ENCODE data around the gene GEMIN8. TPM values are rescaled to one million over a fixed set of nuclear protein-coding genes. Genes with fewer than 3 reads are reported as not detected.
A peak's percentile ranks its signal among the peaks of the same experiment; 100 is the strongest.

The GEMIN8 gene
- total RNA-seq (10 to 100 TPM; 17.6 to 25.7 TPM), polyA plus RNA-seq (ENCODE audit: insufficient read length in 2 of 2) (10 to 100 TPM; 33.4 to 36.0 TPM)
- long read RNA-seq, donor 1: 0 reads
- long read RNA-seq, donor 2, partial matches to known transcripts: 0 of 1 reads
- long read RNA-seq, donor 2, other reads (novel, unspliced or antisense): 0 of 1 reads
- long read RNA-seq, donor 3, partial matches to known transcripts: 0 of 2 reads
- long read RNA-seq, donor 3, other reads (novel, unspliced or antisense): 0 of 2 reads
- long read RNA-seq, donor 4, partial matches to known transcripts: 10 of 13 reads
- long read RNA-seq, donor 4, other reads (novel, unspliced or antisense): 0 of 13 reads

- no peaks in the 10 kb centered on the region for H3K36me3 ChIP-seq (ENCODE audit: control insufficient read depth, insufficient read depth, low read length)
- peaks cover 12% of the 10 kb centered on the region for H3K27me3 ChIP-seq (ENCODE audit: control insufficient read depth, insufficient read depth, low read length)
- H3K27ac ChIP-seq (ENCODE audit: low read depth, low read length): peak within 1 kb of the TSS; percentile 88
- H3K4me3 ChIP-seq (ENCODE audit: low read depth, low read length): peak within 1 kb of the TSS; percentile 75
- H3K9me3 ChIP-seq (ENCODE audit: control insufficient read depth, insufficient read depth, low read length): no peaks in the 10 kb centered on the region
- H3K4me1 ChIP-seq (ENCODE audit: control insufficient read depth, insufficient read depth, low read length): peaks cover 12% of the 10 kb centered on the region
- DNase-seq (ENCODE audit: low read depth in 4 of 6, low spot score in 6 of 6): peak in 5 of 6 donors; percentile 65 to 95 (median 75)
- 2% methylated on average over 65 of the region's 67 CpGs for WGBS (ENCODE audit: insufficient coverage)
Measured at GRCh38 chrX:14029425-14030173, at the start of gene GEMIN8. Gene GEMIN8, minus strand, starts transcription at chrX:14029892. Its CDS starts 8,414 bp downstream, at chrX:14021478.

- no peaks in the 10 kb centered on the region for H3K9me3 ChIP-seq (ENCODE audit: control insufficient read depth, insufficient read depth, low read length)
- DNase-seq (ENCODE audit: low read depth in 4 of 6, low spot score in 6 of 6): no peak
- no peak overlapping the region for H3K4me3 ChIP-seq (ENCODE audit: low read depth, low read length)
- no peaks in the 10 kb centered on the region for H3K36me3 ChIP-seq (ENCODE audit: control insufficient read depth, insufficient read depth, low read length)
- no peak overlapping the region for H3K27ac ChIP-seq (ENCODE audit: low read depth, low read length)
- no peaks in the 10 kb centered on the region for H3K4me1 ChIP-seq (ENCODE audit: control insufficient read depth, insufficient read depth, low read length)
- H3K27me3 ChIP-seq (ENCODE audit: control insufficient read depth, insufficient read depth, low read length): peaks cover 19% of the 10 kb centered on the region
Measured at GRCh38 chrX:14076639-14077038, 46.9 kb upstream of the GEMIN8 start.

DNA sequence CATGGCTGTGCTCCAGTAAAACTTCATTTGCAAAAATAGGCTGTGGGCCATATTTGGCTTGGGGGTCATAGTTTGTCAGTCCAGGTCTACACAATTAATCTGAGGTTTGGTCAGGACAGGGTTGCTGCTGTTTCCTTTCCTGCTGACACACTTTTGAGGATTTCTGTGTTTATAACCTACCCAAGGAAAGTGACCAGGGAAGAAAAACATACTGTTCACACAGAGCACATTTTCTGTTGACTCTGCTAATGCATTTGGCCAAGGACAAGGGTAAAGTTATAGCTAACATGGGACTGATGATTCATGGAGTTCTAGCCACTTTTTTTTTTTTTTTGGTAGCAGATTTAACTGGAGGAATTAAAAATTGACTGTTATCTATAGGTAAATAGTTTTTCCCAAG lies 43.9 kb upstream of the GEMIN8 start:
- H3K27ac ChIP-seq (ENCODE audit: low read depth, low read length): no peak overlapping the region
- no peak for DNase-seq (ENCODE audit: low read depth in 4 of 6, low spot score in 6 of 6)
- H3K4me3 ChIP-seq (ENCODE audit: low read depth, low read length): no peak overlapping the region
- H3K9me3 ChIP-seq (ENCODE audit: control insufficient read depth, insufficient read depth, low read length): no peaks in the 10 kb centered on the region
- H3K4me1 ChIP-seq (ENCODE audit: control insufficient read depth, insufficient read depth, low read length): no peaks in the 10 kb centered on the region
- no peaks in the 10 kb centered on the region for H3K36me3 ChIP-seq (ENCODE audit: control insufficient read depth, insufficient read depth, low read length)
- peaks cover 19% of the 10 kb centered on the region for H3K27me3 ChIP-seq (ENCODE audit: control insufficient read depth, insufficient read depth, low read length)

DNA sequence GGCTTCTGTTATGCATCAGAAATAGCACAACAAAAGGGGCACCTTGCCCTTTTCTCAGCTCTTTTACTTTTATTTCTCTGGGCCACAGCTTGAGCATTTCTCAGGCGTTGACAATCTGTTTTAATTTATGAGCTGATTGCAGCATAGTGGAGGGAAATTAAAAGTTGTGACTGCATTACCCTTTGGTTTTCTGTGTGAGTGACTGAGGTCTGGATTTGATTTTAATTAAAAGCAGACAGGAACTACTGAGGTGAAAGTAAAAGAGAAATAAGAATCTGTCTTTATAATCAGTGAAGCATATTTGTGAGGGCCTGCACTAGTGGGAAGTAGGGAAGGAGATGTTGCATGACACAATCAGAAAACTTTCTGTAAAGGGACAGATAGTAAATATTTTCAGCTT lies 43.4 kb upstream of the GEMIN8 start:
- no peaks in the 10 kb centered on the region for H3K36me3 ChIP-seq (ENCODE audit: control insufficient read depth, insufficient read depth, low read length)
- no peak overlapping the region for H3K4me3 ChIP-seq (ENCODE audit: low read depth, low read length)
- no peaks in the 10 kb centered on the region for H3K9me3 ChIP-seq (ENCODE audit: control insufficient read depth, insufficient read depth, low read length)
- no peaks in the 10 kb centered on the region for H3K4me1 ChIP-seq (ENCODE audit: control insufficient read depth, insufficient read depth, low read length)
- H3K27ac ChIP-seq (ENCODE audit: low read depth, low read length): no peak overlapping the region
- DNase-seq (ENCODE audit: low read depth in 4 of 6, low spot score in 6 of 6): no peak
- peaks cover 18% of the 10 kb centered on the region for H3K27me3 ChIP-seq (ENCODE audit: control insufficient read depth, insufficient read depth, low read length)
- 33% methylated on average over 1 of the region's 1 CpG for WGBS (ENCODE audit: insufficient coverage)

GRCh38 chrX:14065800-14066199 lies 36.1 kb upstream of the GEMIN8 start:
- 80% methylated on average over 15 of the region's 21 CpGs for WGBS (ENCODE audit: insufficient coverage)
- no peaks in the 10 kb centered on the region for H3K9me3 ChIP-seq (ENCODE audit: control insufficient read depth, insufficient read depth, low read length)
- H3K27me3 ChIP-seq (ENCODE audit: control insufficient read depth, insufficient read depth, low read length): peaks cover 40% of the 10 kb centered on the region
- H3K4me1 ChIP-seq (ENCODE audit: control insufficient read depth, insufficient read depth, low read length): no peaks in the 10 kb centered on the region
- no peak overlapping the region for H3K4me3 ChIP-seq (ENCODE audit: low read depth, low read length)
- H3K36me3 ChIP-seq (ENCODE audit: control insufficient read depth, insufficient read depth, low read length): no peaks in the 10 kb centered on the region
- DNase-seq (ENCODE audit: low read depth in 4 of 6, low spot score in 6 of 6): no peak
- H3K27ac ChIP-seq (ENCODE audit: low read depth, low read length): no peak overlapping the region

- H3K9me3 ChIP-seq (ENCODE audit: control insufficient read depth, insufficient read depth, low read length): no peaks in the 10 kb centered on the region
- H3K27ac ChIP-seq (ENCODE audit: low read depth, low read length): no peak overlapping the region
- H3K4me3 ChIP-seq (ENCODE audit: low read depth, low read length): no peak overlapping the region
- WGBS (ENCODE audit: insufficient coverage): 64% methylated on average over 17 of the region's 19 CpGs
- H3K4me1 ChIP-seq (ENCODE audit: control insufficient read depth, insufficient read depth, low read length): no peaks in the 10 kb centered on the region
- peak in 1 of 6 donors; percentile 34 for DNase-seq (ENCODE audit: low read depth in 4 of 6, low spot score in 6 of 6)
- no peaks in the 10 kb centered on the region for H3K36me3 ChIP-seq (ENCODE audit: control insufficient read depth, insufficient read depth, low read length)
- peaks cover 41% of the 10 kb centered on the region for H3K27me3 ChIP-seq (ENCODE audit: control insufficient read depth, insufficient read depth, low read length)
Measured at GRCh38 chrX:14064626-14065432, 35.1 kb upstream of the GEMIN8 start.

DNA sequence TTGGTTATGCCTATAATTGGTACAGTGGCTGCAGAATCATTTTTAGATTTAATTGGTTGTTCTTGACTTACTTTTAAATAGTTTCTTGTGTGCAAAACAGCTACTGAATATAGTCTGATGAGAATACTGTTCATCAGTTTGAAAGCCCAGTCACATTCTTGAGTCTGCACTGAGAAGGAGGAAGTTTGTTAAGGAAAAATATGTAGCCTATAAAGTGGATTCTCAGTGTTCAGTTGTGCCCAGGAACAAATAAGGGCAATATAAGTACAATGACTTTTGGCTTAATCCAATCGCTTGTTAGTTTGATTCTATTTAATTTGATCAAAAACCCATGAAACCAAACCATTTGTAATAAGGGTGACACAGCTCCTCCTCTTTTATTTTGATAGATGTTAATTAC lies 32.8 kb upstream of the GEMIN8 start:
- Histone ChIP-seq H3K4me3 (ENCODE audit: low read depth, low read length) (no peak overlapping the region), H3K4me1 (ENCODE audit: control insufficient read depth, insufficient read depth, low read length) (no peaks in the 10 kb centered on the region), H3K9me3 (ENCODE audit: control insufficient read depth, insufficient read depth, low read length) (no peaks in the 10 kb centered on the region), H3K36me3 (ENCODE audit: control insufficient read depth, insufficient read depth, low read length) (no peaks in the 10 kb centered on the region), H3K27ac (ENCODE audit: low read depth, low read length) (no peak overlapping the region), H3K27me3 (ENCODE audit: control insufficient read depth, insufficient read depth, low read length) (peaks cover 34% of the 10 kb centered on the region)
- DNase-seq (ENCODE audit: low read depth in 4 of 6, low spot score in 6 of 6): no peak
- no CpG with 5 or more reads among the region's 1 CpG for WGBS (ENCODE audit: insufficient coverage)

DNA sequence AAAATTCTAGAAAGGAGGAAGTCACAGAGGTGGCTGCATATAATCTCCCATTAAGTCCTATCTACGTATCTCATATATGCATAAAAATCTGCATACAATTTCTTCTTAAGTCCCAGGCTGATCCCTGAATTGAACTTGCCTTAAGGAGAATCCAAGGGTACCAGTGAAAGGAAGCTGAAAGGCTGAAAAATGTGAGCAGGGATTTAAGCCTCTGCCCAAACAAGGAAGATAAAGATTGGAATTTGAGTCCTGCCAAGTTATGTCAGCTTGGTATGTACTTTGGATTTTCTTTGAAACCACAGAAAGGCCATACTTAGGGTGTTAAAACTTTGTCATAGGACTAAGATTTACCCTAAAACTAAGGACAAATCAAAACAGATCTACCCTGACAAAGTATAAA lies 26.5 kb upstream of the GEMIN8 start:
- no peak for DNase-seq (ENCODE audit: low read depth in 4 of 6, low spot score in 6 of 6)
- Histone ChIP-seq H3K36me3 (ENCODE audit: control insufficient read depth, insufficient read depth, low read length) (no peaks in the 10 kb centered on the region), H3K4me3 (ENCODE audit: low read depth, low read length) (no peak overlapping the region), H3K27me3 (ENCODE audit: control insufficient read depth, insufficient read depth, low read length) (peaks cover 23% of the 10 kb centered on the region), H3K4me1 (ENCODE audit: control insufficient read depth, insufficient read depth, low read length) (no peaks in the 10 kb centered on the region), H3K27ac (ENCODE audit: low read depth, low read length) (no peak overlapping the region), H3K9me3 (ENCODE audit: control insufficient read depth, insufficient read depth, low read length) (no peaks in the 10 kb centered on the region)
- WGBS (ENCODE audit: insufficient coverage): no CpG with 5 or more reads among the region's 1 CpG

DNA sequence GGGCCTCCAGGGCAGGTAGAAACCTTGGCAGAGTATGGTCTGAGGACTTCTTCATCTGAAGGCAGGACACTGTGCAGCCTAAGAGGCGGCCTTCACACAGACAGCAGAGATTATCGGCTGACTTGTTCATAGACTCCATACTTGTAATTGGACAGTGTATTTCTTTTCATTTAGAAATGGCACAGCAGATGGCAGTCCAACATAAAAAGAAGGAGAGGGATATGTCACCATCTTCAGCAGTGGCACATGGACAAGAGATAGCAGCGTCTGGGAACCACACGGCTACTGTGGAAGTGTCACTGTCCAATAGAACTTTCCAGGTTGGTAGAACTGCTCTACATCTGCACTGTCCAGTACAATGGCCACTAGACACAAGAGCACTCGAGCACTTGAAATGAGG lies 21.7 kb upstream of the GEMIN8 start:
- H3K36me3 ChIP-seq (ENCODE audit: control insufficient read depth, insufficient read depth, low read length): no peaks in the 10 kb centered on the region
- H3K9me3 ChIP-seq (ENCODE audit: control insufficient read depth, insufficient read depth, low read length): peaks cover 6% of the 10 kb centered on the region
- no peak overlapping the region for H3K27ac ChIP-seq (ENCODE audit: low read depth, low read length)
- H3K4me3 ChIP-seq (ENCODE audit: low read depth, low read length): no peak overlapping the region
- WGBS (ENCODE audit: insufficient coverage): 81% methylated on average over 4 of the region's 5 CpGs
- H3K4me1 ChIP-seq (ENCODE audit: control insufficient read depth, insufficient read depth, low read length): no peaks in the 10 kb centered on the region
- H3K27me3 ChIP-seq (ENCODE audit: control insufficient read depth, insufficient read depth, low read length): peaks cover 19% of the 10 kb centered on the region
- DNase-seq (ENCODE audit: low read depth in 4 of 6, low spot score in 6 of 6): peak in 2 of 6 donors; percentile 56 to 81
